Lower lobe of right lung (tissue), 2 donors: Measurements from ENCODE around the gene ADAMTSL1. TPM values are rescaled to one million over a fixed set of nuclear protein-coding genes. Genes with fewer than 3 reads are reported as not detected.

Experiments
- ATAC-seq, 2 donors: fragments of 200-7000 bp; cut with Tn5 transposase; one replicate each; pipeline ENCODE4 v1.9.1; 2020 to 2022; ENCODE audit warnings: mild to moderate bottlenecking in 2 of 2, moderate library complexity in 2 of 2
- DNase-seq: peaks from one replicate; pipeline ENCODE4 v3.0.0-alpha.2; 2020
- H3K27ac ChIP-seq: fragments of 200-600 bp; one replicate; pipeline ENCODE4 v1.8.0; 2022
- H3K27me3 ChIP-seq: fragments of 200-600 bp; one replicate; pipeline ENCODE4 v1.8.0; 2022; ENCODE audit warnings: low read depth
- H3K36me3 ChIP-seq: fragments of 200-600 bp; one replicate; pipeline ENCODE4 v1.8.0; 2022; ENCODE audit warnings: mild to moderate bottlenecking
- H3K4me1 ChIP-seq: fragments of 200-600 bp; one replicate; pipeline ENCODE4 v1.8.0; 2022
- H3K4me3 ChIP-seq: fragments of 200-600 bp; one replicate; pipeline ENCODE4 v1.8.0; 2022; ENCODE audit warnings: mild to moderate bottlenecking
- H3K9me3 ChIP-seq: fragments of 200-600 bp; one replicate; pipeline ENCODE4 v1.8.0; 2022
- intact Hi-C: fragments of 100-400 bp; cut with DNase I; formaldehyde crosslinking; loops from one replicate; pipeline ENCODE4 v1.11.0; 2022
- total RNA-seq: library from RNA; stranded (reverse); fragmentation: NEBNext Ultra II Directional; extraction: Animal tissue kit (Norgen Biotek cat#: 25700); gene quantifications from one replicate; pipeline ENCODE4 v1.2.1, GENCODE V29; 2021
- TF ChIP-seq, protein P1 (sequence below): fragments of 200-600 bp; IDR thresholded peaks from one replicate; pipeline ENCODE4 v1.8.0; 2022; ENCODE audit warnings: antibody characterized with exemption, mild to moderate bottlenecking
- donor health status: DM: no; HTN: yes; CAD: no; lungs with severe emphysema.

Gene ADAMTSL1
- total RNA-seq, 1 donor from 2014 or later: 3.7 TPM

DNA sequence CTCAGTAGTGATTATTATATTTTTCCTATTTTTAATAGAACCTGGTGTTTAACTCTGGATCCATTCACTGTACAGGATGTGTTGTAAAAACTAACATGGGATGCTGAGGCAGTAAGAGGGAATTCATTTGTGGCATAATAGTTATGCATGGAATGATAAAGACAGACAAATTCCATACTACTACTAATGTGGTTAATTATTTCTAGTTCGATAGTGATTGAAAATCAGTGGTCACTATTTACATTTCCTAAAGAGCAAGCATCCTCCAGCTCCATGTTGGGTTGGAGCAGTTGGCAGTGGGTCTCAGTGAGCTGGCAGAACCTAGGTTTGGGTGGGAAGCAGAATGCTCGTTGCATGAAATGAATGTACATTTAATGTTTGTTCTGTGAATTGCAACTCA is 436.5 kb downstream of the ADAMTSL1 start:
- H3K27me3 ChIP-seq: no peaks in the 10 kb centered on the region
- intact Hi-C loops: no loop called here
- no peak overlapping the region for H3K27ac ChIP-seq
- no peaks in the 10 kb centered on the region for H3K4me1 ChIP-seq
- DNase-seq (no peak), ATAC-seq (no peak)
- TF ChIP-seq, protein P1, sequence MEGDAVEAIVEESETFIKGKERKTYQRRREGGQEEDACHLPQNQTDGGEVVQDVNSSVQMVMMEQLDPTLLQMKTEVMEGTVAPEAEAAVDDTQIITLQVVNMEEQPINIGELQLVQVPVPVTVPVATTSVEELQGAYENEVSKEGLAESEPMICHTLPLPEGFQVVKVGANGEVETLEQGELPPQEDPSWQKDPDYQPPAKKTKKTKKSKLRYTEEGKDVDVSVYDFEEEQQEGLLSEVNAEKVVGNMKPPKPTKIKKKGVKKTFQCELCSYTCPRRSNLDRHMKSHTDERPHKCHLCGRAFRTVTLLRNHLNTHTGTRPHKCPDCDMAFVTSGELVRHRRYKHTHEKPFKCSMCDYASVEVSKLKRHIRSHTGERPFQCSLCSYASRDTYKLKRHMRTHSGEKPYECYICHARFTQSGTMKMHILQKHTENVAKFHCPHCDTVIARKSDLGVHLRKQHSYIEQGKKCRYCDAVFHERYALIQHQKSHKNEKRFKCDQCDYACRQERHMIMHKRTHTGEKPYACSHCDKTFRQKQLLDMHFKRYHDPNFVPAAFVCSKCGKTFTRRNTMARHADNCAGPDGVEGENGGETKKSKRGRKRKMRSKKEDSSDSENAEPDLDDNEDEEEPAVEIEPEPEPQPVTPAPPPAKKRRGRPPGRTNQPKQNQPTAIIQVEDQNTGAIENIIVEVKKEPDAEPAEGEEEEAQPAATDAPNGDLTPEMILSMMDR: no peak
- no peak overlapping the region for H3K4me3 ChIP-seq
- H3K36me3 ChIP-seq: no peaks in the 10 kb centered on the region
- no peaks in the 10 kb centered on the region for H3K9me3 ChIP-seq

DNA sequence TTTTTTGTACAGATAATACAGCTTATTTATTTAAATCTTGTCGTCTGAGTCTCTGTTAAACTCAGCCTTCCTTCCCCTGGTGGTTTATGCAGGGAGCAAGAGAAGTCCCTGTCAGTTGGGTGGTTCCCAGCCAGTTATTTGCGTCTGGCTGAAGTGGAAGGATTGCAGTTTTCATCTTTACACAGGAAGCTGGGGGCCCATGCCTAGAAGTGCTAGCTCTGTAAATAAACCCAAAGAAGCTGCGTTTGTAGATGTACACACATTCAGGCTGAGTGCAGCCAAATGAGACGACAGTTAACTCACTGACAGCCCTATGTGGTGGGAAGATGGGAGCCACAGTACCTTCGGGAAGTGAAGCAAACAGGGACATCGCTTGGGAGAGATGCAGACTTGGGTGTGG is 437.0 kb downstream of the ADAMTSL1 start:
- intact Hi-C loops: no loop called here
- TF ChIP-seq, protein P1: no peak
- H3K4me3 ChIP-seq: no peak overlapping the region
- H3K9me3 ChIP-seq: no peaks in the 10 kb centered on the region
- H3K27ac ChIP-seq: no peak overlapping the region
- H3K36me3 ChIP-seq: no peaks in the 10 kb centered on the region
- no peaks in the 10 kb centered on the region for H3K27me3 ChIP-seq
- ATAC-seq: no peak
- no peaks in the 10 kb centered on the region for H3K4me1 ChIP-seq
- DNase-seq: no peak

DNA sequence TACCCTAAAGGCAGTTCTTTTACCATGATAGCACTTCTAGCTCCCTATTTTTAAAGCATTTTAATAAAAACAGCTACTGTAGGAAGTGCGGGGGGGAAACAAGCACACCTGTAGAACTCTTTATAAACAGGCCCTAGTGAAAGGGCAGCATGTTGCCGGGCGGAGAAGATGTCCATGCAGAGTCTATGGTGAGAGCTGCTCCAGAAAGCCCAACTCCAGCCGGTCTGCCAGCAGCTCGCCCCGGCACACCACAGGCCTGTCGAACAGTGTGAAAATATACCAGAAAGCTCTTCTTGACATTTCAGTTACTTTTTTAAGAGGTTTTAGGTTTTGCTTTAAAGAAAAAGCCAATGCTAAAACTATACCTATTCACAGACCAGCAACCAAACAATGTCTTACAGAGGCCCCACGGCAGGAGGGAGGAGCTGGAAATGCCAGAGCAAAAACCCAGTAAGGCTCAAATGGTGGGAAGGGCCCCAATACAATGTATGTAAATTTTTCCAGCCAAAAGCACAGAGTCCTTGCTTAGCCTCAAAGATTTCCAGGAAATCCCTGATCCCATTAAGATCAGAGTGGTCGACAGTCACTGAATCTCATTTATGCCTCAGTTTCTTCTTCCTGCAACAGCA is 437.9 kb downstream of the ADAMTSL1 start:
- TF ChIP-seq, protein P1: no peak
- H3K27me3 ChIP-seq: no peaks in the 10 kb centered on the region
- no peak overlapping the region for H3K27ac ChIP-seq
- ATAC-seq (no peak), DNase-seq (no peak)
- H3K9me3 ChIP-seq: no peaks in the 10 kb centered on the region
- intact Hi-C loops: no loop called here
- H3K4me3 ChIP-seq: no peak overlapping the region
- no peaks in the 10 kb centered on the region for H3K4me1 ChIP-seq
- H3K36me3 ChIP-seq: no peaks in the 10 kb centered on the region

DNA sequence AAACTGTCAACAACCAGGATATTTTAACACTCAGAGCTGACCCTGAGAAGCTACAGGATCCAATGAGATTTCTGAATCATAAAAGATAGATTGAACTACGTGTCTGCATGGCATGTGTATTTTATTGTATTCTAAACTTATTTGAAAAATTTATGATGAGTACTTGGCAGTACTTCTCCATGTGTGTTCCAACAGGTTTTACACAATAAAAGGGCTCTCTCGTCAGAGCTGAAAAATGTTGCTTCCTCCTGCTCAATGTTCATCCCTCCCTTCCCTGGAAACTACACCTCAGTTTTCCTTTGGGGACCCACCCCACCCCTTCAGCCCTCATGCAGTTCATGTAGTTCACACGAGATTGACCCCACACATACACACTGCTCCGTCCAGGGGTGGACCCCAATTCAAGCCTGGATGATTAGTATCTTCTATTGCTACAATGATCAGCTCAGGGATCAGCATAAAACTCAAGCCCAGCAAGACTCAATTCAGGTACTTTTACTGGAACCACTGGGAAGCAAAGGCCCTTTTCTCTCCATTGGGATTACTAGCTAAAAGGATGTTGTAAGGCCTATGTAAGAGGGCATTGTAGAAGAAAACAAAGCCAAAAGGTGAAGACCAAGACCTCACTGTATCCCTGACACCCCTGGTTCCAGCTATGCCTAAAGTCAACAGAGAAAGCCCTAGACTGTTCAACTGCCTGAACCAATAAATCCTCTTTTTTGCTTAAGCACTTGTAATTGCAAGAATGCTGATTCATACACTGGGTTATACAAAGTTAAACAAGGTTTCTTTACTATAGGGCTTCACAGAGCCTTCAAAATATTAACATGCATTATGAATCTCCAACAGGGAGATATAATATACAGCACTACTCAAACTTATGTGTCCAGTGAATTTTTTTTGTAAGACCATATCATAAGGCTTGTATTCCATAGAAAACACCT is 446.5 kb downstream of the ADAMTSL1 start:
- DNase-seq: no peak

DNA sequence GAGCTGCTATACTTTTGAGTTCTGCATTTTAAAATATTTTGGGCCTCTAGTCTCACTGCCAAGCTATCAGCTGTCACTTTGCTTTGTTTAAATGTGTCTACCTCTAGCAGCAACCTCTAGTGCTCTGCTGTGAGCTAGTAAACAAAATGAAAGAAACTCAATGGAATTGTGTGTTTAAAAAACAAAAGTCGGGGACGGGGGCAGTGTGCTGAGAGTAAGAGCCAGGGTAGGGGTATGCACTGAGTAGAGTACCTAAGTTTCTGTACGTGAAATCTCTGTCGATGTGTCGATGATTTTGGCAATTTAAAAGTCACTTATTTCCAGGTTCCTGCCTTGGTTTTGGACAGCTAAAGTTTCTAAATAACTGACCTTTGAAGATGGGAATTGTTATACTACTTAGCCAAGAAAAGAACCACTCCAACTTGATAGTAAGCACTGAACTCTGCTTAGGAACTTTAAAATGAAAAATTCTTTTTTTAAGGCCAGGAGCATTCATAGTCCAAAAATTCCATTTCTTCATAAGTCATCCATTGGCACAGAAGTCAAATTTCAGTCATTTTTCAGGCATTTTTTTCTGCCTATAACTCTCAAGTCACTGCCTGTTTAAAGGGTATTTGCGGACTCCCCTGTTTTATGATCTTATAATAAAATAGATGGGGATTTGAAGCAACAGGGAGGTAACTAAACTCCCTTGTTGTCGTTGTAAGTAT is 447.6 kb downstream of the ADAMTSL1 start:
- ATAC-seq: no peak

More for the DNA sequence above, 446.5 kb downstream of the ADAMTSL1 start:
- no peak overlapping the region for H3K4me3 ChIP-seq
- intact Hi-C loops: no loop called here
- ATAC-seq: no peak
- H3K27me3 ChIP-seq: no peaks in the 10 kb centered on the region
- H3K9me3 ChIP-seq: no peaks in the 10 kb centered on the region
- H3K36me3 ChIP-seq: no peaks in the 10 kb centered on the region
- H3K4me1 ChIP-seq: no peaks in the 10 kb centered on the region
- TF ChIP-seq, protein P1: no peak
- H3K27ac ChIP-seq: no peak overlapping the region

More for the DNA sequence above, 447.6 kb downstream of the ADAMTSL1 start:
- intact Hi-C loops: no loop called here
- DNase-seq: no peak
- H3K4me1 ChIP-seq: no peaks in the 10 kb centered on the region
- H3K4me3 ChIP-seq: no peak overlapping the region
- no peak overlapping the region for H3K27ac ChIP-seq
- TF ChIP-seq, protein P1: no peak
- no peaks in the 10 kb centered on the region for H3K27me3 ChIP-seq
- no peaks in the 10 kb centered on the region for H3K9me3 ChIP-seq
- H3K36me3 ChIP-seq: no peaks in the 10 kb centered on the region
